22Rv1 (cell line): ENCODE measurements around the gene TMEM63B.

Source experiments
- ZFX ChIP-seq: fragments of 450-650 bp; IDR thresholded peaks from 2 replicates; pipeline ENCODE4 v1.6.1; 2017; ENCODE audit warnings: antibody characterized with exemption, borderline replicate concordance
- TF ChIP-seq, protein P1 (sequence below): fragments of 450-650 bp; IDR thresholded peaks from 2 replicates; pipeline ENCODE4 v1.5.1; 2017; ENCODE audit warnings: mild to moderate bottlenecking

GRCh38 chr6:44183783-44184182 is 56.4 kb downstream of the TMEM63B start:
- TF ChIP-seq, protein P1, sequence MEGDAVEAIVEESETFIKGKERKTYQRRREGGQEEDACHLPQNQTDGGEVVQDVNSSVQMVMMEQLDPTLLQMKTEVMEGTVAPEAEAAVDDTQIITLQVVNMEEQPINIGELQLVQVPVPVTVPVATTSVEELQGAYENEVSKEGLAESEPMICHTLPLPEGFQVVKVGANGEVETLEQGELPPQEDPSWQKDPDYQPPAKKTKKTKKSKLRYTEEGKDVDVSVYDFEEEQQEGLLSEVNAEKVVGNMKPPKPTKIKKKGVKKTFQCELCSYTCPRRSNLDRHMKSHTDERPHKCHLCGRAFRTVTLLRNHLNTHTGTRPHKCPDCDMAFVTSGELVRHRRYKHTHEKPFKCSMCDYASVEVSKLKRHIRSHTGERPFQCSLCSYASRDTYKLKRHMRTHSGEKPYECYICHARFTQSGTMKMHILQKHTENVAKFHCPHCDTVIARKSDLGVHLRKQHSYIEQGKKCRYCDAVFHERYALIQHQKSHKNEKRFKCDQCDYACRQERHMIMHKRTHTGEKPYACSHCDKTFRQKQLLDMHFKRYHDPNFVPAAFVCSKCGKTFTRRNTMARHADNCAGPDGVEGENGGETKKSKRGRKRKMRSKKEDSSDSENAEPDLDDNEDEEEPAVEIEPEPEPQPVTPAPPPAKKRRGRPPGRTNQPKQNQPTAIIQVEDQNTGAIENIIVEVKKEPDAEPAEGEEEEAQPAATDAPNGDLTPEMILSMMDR, result no peak
- no peak for TF ChIP-seq ZFX
